ENCODE results near the gene KRTAP19-2.
"Not testable (repeated sequence)": the region's sequence is repeated elsewhere in the genome, so short reads cannot be mapped to it uniquely, and the experiment has no call there.

The KRTAP19-2 gene

GRCh38 chr21:30487336-30487735 lies at the start of gene KRTAP19-2:
Gene KRTAP19-2 (minus strand): TSS chr21:30487436. CDS start chr21:30487348, 88 bp downstream.
- no peak for DNase-seq (ENCODE audit: low read depth, low spot score)

GRCh38 chr21:30518876-30519275 lies 31.6 kb upstream of the KRTAP19-2 start:
- no peak for DNase-seq (ENCODE audit: low read depth, low spot score)

- no peak for DNase-seq (ENCODE audit: low read depth, low spot score)
These were observed 28.4 kb upstream of the KRTAP19-2 start for GRCh38 chr21:30515681-30516080.

DNA sequence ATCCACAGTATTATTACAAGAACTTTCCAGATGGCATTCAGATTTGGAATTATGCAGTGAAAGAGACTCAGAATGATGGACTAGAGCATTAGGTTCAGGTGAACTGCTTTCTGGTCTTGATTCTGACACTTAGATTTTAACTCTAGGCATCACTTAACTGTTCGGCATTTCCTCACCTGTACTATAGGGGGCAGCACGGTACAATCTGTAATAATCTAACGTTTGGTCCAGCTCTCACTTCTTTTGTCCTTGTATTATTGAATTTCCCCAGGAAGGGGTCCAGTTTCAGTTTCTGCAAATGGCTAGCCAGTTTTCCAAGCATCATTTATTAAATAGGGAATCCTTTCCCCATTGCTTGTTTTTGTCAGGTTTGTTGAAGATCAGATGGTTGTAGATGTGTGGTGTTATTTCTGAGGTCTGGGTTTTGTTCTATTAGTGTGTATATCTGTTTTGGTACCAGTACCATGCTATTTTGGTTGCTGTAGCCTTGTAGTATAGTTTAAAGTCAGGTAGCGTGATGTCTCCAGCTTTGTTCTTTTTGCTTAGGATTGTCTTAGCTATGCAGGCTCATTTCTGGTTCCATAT lies 18.5 kb upstream of the KRTAP19-2 start:
- DNase-seq (ENCODE audit: low read depth, low spot score): not testable (repeated sequence)

- no peak for DNase-seq (ENCODE audit: low read depth, low spot score)
These were observed 14.8 kb upstream of the KRTAP19-2 start, which contains the start of gene KRTAP19-5 for GRCh38 chr21:30502041-30502440. Gene KRTAP19-5 (minus strand): TSS chr21:30502141. CDS start chr21:30502090, 51 bp downstream.

DNA sequence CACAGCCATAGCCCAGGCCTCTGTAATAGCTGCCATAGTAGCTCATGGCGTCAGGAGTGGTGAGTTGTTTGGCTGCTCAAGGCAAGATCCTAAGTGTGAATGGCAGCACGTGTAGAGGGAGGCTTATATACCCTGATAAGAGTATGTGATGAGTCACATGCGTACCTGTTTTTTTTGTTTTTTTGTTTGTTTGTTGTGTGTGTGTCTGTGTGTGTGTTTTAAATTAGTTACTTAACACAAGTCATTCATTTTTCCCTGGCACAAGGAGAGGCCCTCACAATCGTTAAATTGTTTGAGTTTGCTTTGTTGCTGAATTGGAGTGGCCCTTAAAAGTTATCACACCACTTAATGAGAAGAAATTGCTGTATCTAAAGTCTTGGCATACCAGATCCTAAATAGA lies 9.8 kb upstream of the KRTAP19-2 start, which contains the start of gene KRTAP19-4:
Gene KRTAP19-4, minus strand, starts transcription at position 101 of the 400 bp plus-strand sequence. Its CDS starts 55 bp downstream, at position 46.
- no peak for DNase-seq (ENCODE audit: low read depth, low spot score)

DNA sequence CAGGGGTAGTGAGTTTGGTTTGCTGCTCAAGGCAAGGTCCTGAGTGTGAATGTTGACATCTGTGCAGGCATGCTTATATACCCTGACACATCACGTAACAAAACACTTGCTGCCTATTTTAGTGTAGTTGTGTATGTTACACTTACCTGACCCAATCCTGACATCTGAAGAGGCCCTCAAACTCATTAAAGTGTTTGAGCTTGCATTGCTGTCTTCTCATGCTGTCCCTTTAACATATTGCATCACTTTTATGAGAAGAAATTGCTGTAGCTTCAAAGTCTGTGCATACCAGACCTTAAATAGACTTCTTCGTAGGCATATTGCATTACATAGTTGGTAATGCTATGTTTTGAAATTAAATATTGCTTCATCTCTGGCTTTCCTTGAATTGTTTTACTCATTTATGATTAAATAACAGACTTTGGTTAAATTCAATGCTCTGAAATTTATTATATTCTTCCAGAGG lies 4.8 kb upstream of the KRTAP19-2 start, which contains the start of gene KRTAP19-3:
Gene KRTAP19-3, minus strand, starts transcription at position 51 of the 466 bp plus-strand sequence. CDS start 56 bp downstream, outside the sequence.
- no peak for DNase-seq (ENCODE audit: low read depth, low spot score)

DNA sequence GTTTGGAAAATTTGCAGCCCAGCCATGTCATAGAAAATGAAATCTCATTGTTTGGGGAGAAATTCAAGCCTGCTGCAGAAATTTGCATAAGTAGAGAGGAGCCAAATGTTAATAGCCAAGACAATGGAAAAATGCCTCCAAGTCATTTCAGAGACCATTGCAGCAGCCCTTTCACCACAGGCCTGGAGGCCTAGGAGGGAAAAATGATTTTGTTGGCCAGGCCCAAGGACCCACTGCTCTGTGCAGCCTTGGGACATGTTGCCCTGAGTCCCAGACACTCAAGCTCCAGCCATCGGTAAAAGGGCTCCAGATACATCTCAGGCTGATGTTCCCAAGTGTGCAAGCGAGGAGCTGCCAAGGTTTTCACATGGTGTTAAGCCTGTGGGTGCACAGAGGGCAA lies 1.1 kb downstream of the KRTAP19-2 start:
- DNase-seq (ENCODE audit: low read depth, low spot score): no peak

DNA sequence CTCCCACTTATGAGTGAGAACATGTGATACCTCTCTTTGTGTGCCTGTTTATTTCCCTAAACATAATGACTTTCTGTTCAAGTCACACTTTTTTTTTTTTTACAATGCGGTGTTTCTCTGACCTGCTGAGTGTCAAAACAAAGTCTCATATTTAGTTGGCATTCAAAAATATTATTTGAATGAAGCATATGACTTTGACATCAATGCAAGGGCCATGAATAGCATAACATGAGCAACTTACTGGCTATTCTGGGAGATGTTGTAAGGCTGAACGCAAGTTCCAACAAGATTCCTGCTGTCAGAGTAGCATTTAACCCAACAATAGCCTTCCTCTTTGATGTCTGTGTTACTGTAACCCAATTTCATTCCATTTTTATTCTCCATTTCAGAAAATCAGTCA lies 5.1 kb downstream of the KRTAP19-2 start:
- no peak for DNase-seq (ENCODE audit: low read depth, low spot score)

- DNase-seq (ENCODE audit: low read depth, low spot score): no peak
These were observed 7.1 kb downstream of the KRTAP19-2 start, which contains the start of gene KRTAP19-1 for GRCh38 chr21:30480145-30480544. Gene KRTAP19-1 (minus strand): TSS chr21:30480367. CDS start chr21:30480317, 50 bp downstream.

- DNase-seq (ENCODE audit: low read depth, low spot score): no peak
These were observed 8.0 kb downstream of the KRTAP19-2 start for GRCh38 chr21:30479259-30479658.

DNA sequence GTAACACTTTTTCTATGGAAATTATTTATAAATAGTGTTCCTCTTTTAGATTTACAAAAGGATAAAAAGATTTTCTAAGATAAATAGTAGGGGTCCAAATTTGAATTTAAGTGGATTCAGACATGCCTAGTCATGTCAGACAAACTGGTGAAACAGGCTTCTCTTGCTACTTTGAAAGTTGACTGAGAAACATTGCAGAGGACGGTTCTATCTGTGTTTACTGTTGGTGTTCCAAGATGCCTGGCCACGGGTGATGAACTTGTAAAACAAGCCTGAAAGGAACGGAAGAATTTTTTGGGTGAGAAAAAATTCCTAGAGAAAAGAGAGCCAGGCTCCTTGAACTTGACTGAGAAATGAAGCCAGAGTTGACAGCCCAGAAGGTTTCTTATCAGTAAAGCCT lies 9.2 kb downstream of the KRTAP19-2 start:
- no peak for DNase-seq (ENCODE audit: low read depth, low spot score)

- DNase-seq (ENCODE audit: low read depth, low spot score): no peak
These were observed 18.1 kb downstream of the KRTAP19-2 start for GRCh38 chr21:30468900-30469714.

DNA sequence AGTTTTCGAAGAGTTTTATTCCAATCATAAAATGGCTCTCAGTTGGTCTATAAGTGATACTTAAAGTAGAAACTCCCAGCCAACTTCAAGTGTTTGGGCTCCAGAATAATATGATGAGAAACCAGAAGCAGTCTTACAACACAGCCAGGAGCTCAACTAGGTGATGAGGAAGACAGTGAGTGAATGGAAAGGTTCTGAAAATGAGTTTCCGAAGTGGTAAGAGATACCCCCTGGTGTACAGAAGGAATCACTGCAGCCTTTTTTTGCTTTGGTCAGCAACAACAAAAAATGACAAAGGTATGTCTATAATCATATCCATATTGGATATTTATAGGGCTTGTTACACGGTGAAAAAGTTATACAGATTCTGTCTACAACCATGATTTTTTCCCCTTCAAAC lies 23.5 kb downstream of the KRTAP19-2 start:
- peak; percentile 1 for DNase-seq (ENCODE audit: low read depth, low spot score)

GRCh38 chr21:30448514-30448913 lies 38.7 kb downstream of the KRTAP19-2 start:
- DNase-seq (ENCODE audit: low read depth, low spot score): no peak

DNA sequence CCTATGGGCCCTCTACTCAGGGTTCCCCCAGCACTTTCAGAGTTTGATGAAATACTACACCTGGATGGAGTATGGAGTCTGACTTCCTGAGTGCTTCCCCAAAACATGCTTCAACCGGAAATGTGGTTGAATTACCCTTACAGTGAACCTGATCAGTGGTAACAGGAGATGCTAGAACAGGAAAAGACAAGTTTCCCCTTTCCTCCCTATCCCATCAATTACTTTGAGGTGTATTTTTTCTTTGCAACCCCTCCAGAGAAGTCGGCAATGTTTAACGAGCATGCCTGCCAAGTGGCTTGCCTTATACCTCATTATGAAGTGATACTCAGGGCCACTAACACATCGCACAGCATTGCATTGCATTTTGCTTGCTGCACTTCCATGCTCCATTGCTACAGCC lies 40.2 kb downstream of the KRTAP19-2 start:
- DNase-seq (ENCODE audit: low read depth, low spot score): no peak

DNA sequence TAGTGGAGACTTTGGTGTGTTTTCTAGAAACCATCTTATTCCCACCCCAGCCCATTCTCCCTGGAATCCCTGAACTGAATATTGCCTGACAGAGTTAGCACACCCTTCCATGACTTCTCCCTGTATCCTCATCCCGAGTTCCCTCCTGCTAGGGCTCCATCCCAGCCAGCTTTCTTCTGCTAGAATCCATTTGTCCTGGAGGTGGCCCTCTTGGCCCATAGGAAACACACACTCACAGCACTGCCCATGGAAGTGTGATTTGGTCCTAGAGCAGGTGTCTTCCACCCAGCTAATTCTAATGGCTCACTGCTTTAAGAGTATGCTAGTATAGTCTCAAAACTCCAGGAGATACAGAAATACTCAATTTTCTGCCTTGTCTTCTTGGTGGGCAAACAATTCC lies 43.0 kb downstream of the KRTAP19-2 start:
- no peak for DNase-seq (ENCODE audit: low read depth, low spot score)

- DNase-seq (ENCODE audit: low read depth, low spot score): no peak
These were observed 44.0 kb downstream of the KRTAP19-2 start for GRCh38 chr21:30443226-30443625.

DNA sequence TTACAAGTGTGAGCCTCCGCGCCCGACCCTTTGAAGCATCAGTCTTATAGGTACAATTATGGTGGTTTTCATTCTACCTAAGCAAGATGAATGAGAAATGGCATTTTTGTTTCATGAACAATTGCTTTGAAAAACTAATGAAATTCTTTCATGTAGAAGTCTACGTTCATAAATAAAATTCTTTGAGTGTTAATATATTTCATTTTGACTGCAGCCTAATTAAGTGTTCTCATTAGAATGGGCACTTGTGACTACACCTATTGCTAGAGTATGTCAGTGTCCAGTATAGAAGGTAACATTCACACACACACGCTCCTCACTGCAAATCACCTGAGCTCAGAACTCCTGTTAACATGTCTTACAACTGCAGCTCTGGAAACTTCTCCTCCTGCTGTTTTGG lies 47.3 kb downstream of the KRTAP19-2 start, which contains the start of gene KRTAP15-1:
Gene KRTAP15-1, plus strand, starts transcription at position 301 of the 400 bp plus-strand sequence. Its CDS starts 53 bp downstream, at position 354.
- DNase-seq (ENCODE audit: low read depth, low spot score): no peak

Data from astrocyte of the hippocampus (primary cell).